Activated CD4-positive, alpha-beta T cell treated with anti-CD3 and anti-CD28 coated beads, Interleukin-2, amount 50 U/mL, for 48 hours (primary cell): ENCODE measurements around the gene PTPRN2.

ENCODE experiments used
- DNase-seq, 2 experiments: peaks; one replicate each; pipeline ENCODE4 v3.0.0-alpha.2; 2020

PTPRN2 gene

DNA sequence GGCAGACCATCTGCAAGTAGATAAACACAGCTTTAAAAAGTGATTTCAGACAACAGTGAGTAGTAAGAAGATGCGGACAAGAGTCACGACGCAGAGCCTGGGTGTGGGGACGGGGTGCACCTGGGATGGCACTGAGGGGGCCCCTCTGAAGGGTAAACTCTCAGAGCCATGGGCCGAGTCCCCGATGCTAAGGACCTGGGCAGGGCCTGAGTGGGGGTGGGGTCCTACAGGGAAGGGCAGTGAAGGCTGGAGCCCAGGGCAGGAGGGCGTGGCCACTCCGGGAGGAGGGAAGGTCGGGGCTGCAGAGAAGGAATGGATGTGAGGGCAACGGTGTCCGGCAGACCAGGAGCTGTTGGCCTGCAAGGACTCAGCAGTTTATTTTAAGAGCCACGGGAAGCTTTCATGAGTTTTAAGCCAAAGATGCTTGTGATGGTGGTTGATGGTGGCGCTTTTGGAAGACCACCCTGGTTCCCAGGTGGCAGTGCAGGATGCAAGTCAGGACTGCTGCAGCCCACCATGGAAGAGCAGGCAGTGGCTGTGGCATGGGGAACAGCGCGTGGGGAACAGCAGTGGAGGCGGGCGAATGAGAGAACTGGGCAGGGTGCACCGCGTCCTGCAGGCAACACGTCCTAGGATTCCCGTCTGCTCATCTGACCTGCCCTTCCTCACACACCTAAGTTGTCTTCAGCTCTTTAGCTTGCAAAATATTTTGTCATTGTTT is 954.0 kb downstream of the PTPRN2 start:
- no peak for DNase-seq

GRCh38 chr7:157630301-157630853 is 957.2 kb downstream of the PTPRN2 start:
- no peak for DNase-seq

- no peak for DNase-seq
Measured at GRCh38 chr7:157628456-157628855, 959.2 kb downstream of the PTPRN2 start.

DNA sequence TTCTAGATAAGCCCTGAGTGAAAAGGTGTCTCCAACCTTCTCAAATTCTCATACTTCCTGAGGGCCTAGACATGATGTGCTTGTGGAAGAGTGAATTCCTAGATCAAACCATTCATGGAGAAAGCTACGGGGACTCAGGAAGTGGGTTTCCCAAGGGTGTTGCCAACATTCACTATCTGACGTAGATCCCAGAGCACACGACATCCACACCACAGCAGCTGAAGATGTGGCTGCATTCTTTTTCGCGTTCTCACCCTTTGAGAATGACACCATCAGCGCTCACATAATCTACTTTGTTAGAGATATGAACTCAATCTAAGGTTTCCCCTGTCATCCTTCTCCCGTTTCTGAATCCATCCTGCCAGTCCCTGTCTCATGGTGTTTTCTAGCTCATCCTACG is 960.0 kb downstream of the PTPRN2 start:
- DNase-seq = no peak

- DNase-seq = no peak
Measured at GRCh38 chr7:157627033-157627432, 960.6 kb downstream of the PTPRN2 start.

DNA sequence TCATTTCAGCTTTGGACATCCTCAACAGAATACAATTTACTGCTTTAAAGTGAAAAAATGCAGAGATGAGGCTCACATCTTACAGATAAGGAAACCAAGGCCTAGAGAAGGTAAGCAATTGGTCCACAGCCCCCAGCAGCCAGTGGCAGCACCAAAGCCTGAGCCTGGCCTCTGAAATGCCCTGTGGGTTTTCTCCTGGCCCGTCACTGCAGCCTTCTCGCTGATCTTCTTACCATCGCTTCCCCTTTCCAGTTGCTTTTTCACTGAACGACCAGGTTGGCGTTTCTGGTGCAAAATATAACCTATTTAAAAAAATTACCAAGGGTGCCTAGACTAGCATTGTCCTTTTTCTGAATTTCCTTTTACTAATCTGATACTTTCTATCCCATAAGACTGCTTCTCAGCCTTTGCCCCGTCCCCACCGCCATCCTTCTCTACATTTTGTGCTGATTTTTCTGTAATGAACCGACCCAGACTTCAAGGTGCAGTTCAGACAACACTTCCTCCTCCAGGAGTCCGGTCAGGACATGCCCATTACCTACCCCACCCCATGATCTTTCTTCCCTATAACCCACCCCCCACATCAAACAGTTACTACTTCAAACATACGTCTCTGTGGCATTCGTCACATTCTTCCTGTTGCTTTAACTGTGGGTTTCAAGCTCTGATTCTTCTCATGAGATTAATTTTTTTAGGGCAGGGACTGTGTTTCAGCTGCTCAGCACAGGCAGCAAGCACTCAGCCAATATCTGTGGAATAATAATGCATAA is 961.5 kb downstream of the PTPRN2 start:
- no peak for DNase-seq

DNA sequence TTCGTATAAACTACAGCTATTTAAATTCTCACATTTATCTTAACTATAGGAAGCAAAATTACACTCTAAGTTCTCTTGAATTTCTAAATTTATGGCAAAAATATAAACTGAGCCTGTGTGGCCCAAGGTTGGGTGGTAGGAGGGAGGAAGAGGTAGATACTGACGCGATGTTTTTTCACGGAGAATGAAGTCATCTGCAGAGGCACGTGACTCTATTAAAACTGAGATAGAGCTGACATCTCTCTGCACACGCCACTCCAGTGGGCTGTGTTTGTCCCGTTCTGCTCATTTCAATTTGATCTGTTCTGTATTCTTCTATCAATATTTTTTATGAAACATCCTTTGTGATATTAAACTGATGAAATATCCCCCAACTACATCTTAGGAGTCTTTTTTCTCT is 964.1 kb downstream of the PTPRN2 start:
- DNase-seq = no peak

- no peak for DNase-seq
Measured at GRCh38 chr7:157622408-157623205, 965.0 kb downstream of the PTPRN2 start.

DNA sequence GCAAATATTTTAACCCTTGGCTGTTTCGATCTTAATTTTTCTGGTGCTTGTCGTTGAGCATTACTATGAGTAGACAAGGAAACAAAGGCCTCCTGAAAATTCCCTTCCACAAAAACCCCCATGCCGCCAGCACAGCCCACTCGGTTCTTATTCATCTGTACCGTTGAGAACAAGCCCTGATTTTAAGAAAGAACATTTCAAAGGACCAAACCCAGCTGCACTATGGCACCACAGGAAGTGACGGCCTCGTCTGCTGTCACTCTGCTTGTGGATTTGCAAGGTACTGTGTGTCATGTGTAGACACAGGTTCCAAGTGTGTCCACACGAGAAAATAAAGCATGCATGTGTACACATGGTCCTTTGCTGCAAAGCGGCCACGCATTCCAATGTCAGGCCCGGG is 965.6 kb downstream of the PTPRN2 start:
- DNase-seq = no peak

GRCh38 chr7:157621131-157621681 is 966.4 kb downstream of the PTPRN2 start:
- no peak for DNase-seq

- DNase-seq = no peak
Measured at GRCh38 chr7:157620616-157621015, 967.0 kb downstream of the PTPRN2 start.

- no peak for DNase-seq
Measured at GRCh38 chr7:157619753-157620525, 967.7 kb downstream of the PTPRN2 start.

- no peak for DNase-seq
Measured at GRCh38 chr7:157618823-157619606, 968.6 kb downstream of the PTPRN2 start.

DNA sequence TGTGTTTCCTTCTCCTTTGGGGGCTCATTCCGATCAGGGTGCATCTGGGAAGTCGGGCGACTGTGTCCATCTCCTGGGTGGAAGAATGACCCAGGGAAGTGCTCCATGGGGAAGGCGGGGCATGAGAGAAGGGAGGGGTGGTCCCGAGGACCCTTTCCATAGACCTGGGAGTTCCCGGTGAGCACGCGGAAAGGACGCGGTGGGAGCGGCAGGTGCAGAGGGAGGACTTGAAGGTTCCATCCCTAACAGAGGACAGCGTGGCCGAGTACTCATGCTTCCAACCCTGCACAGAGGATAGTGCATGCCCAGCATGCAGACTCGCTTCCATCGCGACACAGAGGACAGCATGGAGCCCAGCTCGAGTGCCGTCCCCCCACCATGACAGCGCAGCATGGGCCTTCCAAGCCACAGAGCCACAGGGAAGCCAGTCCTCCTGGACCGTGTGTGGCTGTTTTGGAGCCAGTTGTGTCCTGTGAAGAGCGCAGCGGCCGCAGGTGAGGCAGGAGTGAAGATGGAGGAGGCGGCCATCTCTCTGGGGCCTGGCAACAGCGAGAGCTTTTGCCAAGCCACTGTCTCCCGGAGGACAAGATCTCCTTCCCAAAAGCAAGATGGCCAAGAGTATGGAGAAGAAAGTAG is 969.4 kb downstream of the PTPRN2 start:
- DNase-seq = no peak

DNA sequence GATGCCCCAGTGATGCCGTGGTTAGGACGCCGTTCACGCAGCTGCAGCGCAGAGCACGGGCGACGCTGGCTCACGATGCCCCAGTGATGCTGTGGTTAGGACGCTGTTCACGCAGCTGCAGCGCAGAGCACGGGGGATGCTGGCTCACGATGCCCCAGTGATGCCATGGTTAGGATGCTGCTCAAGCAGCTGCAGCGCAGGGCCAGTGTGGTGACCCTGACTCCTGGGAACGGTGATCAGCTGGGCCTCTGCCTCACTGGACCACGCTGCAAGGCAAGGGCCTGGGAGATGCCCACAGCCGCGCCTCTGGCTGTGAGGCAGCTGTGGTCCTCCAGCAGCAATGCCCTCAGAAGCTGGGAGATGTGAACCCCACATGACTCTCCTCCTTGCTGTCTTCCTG is 970.2 kb downstream of the PTPRN2 start:
- no peak for DNase-seq

GRCh38 chr7:157616931-157617330 is 970.7 kb downstream of the PTPRN2 start:
- no peak for DNase-seq

DNA sequence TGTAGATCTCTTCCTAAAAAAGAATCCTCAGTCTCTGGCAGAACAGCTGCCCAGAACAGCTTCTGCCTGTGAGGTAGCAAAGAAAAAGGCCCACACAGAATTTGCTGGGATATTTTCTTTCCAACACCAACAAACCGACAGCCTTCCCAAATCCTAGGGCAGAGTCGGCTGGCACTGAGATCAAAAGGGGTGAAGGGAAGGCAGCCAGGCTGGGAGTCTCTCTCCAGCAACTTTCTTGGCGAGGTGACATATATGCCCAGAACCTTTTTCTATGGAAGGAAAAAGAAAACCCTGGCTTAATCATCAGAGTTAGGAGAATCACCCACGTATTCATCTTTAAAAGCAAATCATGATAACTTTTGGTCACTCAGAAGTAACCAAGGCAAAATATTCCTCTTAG is 971.2 kb downstream of the PTPRN2 start:
- no peak for DNase-seq

GRCh38 chr7:157615852-157616251 is 971.8 kb downstream of the PTPRN2 start:
- DNase-seq = no peak

GRCh38 chr7:157615101-157615817 is 972.4 kb downstream of the PTPRN2 start:
- DNase-seq = no peak

GRCh38 chr7:157614457-157615020 is 973.1 kb downstream of the PTPRN2 start:
- DNase-seq = no peak
